GM13976 (cell line): ENCODE measurements around the gene OPN1SW.

Experiments used
- DNase-seq: peaks from one replicate; pipeline ENCODE4 v3.0.0; 2012; ENCODE audit warnings: low spot score
- in situ Hi-C: fragments of 300-500 bp; cut with MboI; formaldehyde crosslinking; loops from one replicate; pipeline ENCODE4 v1.12.0; 2022; ENCODE audit warnings: low sequenced_read_pairs, mixed read lengths, inconsistent platforms; ENCODE audit not compliant: unreplicated experiment
- TF ChIP-seq, protein P1 (sequence below): IDR thresholded peaks from 2 replicates; pipeline ENCODE4 v1.5.1; 2012; ENCODE audit warnings: borderline replicate concordance, mild to moderate bottlenecking; ENCODE audit not compliant: insufficient read depth; ENCODE audit errors: extremely low read depth, missing control alignments, control extremely low read depth

The OPN1SW gene

DNA sequence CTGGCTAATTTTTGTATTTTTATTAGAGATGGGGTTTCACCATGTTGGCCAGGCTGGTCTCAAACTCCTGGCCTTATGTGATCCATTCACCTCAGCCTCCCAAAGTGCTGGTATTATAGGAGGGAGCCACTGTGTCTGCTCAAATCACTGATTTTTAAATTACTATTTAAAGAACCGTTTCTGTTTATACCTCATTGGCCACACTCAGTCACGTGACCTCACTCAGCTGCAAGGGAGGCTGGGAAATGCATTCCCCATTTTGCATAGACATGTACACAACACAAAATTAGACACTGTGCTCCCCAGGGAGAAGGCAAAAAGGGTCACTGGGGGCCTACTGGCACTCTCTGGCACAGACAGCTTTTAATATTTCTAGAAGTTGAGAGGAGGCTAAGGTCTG lies 50.1 kb downstream of the OPN1SW start:
- no peak for DNase-seq
- TF ChIP-seq, protein P1, sequence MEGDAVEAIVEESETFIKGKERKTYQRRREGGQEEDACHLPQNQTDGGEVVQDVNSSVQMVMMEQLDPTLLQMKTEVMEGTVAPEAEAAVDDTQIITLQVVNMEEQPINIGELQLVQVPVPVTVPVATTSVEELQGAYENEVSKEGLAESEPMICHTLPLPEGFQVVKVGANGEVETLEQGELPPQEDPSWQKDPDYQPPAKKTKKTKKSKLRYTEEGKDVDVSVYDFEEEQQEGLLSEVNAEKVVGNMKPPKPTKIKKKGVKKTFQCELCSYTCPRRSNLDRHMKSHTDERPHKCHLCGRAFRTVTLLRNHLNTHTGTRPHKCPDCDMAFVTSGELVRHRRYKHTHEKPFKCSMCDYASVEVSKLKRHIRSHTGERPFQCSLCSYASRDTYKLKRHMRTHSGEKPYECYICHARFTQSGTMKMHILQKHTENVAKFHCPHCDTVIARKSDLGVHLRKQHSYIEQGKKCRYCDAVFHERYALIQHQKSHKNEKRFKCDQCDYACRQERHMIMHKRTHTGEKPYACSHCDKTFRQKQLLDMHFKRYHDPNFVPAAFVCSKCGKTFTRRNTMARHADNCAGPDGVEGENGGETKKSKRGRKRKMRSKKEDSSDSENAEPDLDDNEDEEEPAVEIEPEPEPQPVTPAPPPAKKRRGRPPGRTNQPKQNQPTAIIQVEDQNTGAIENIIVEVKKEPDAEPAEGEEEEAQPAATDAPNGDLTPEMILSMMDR = no peak
- in situ Hi-C loops = no loop called here

DNA sequence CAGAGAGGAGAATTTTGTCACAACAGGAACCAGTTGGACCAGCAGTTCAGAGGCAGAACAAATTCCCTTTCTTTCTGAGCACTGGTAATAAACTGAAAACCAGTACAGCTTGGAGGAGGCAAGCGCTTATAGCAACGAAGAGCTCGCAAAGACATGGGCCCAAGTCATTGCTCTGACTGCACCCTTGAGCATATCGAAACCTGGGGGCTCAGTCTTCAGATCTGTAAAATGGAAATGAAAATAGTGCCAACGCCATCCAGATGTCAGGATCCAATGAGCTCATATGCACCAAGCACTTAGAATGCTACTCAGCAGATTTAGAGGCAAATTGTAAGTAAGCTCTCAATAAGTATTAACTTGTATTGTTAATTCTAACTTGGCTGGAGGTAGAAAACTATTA lies 50.9 kb downstream of the OPN1SW start:
- in situ Hi-C loops = no loop called here
- TF ChIP-seq, protein P1 = no peak
- no peak for DNase-seq
